ENCODE measurements around the gene LRRC75A.

Gene LRRC75A

DNA sequence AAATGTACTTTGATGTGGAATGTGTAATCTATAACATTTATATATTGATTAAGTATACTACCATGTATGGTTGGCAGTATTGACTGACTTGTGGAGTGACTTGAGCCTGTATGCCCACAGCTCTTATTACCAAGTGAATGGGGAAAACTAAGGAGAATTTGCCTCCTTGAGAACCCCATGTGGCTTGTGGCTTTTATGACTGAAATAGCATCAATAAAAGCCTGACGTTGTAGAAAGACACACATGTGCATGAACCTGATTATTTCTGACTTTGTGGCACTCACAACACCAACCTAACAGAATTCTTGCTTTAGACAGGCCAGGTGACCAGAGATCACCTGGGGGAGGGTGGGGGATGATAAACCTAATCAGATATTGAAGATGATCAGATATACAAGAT lies 2.1 kb upstream of the LRRC75A start:
- in situ Hi-C loops (cut with HindIII; ENCODE audit: low sequenced_read_pairs), result no loop called here

DNA sequence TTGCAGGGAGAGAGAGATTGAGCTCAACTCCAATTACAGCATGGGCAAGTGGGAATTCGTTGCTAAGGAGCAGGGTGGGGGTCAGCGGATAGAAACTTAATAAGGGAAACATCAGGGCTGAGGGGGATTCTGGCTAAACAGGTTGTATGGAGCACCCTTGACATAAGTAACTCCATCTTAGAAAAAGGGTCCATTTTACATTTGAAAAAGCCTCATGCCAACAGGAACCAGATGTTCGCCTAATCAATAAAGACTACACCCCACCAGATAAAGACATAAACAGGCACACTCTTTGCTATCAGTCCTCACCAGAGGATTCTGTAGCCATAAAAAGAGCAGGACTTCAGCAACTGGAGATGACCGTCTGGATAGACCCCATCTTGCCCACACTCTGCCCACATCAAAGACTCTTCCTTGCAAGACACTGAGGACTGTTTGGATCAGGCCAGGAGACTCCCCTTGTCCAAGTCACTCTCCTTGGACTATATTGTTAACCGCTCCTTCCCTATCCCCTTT lies 1.6 kb upstream of the LRRC75A start:
- in situ Hi-C loops (cut with HindIII; ENCODE audit: low sequenced_read_pairs), result no loop called here

DNA sequence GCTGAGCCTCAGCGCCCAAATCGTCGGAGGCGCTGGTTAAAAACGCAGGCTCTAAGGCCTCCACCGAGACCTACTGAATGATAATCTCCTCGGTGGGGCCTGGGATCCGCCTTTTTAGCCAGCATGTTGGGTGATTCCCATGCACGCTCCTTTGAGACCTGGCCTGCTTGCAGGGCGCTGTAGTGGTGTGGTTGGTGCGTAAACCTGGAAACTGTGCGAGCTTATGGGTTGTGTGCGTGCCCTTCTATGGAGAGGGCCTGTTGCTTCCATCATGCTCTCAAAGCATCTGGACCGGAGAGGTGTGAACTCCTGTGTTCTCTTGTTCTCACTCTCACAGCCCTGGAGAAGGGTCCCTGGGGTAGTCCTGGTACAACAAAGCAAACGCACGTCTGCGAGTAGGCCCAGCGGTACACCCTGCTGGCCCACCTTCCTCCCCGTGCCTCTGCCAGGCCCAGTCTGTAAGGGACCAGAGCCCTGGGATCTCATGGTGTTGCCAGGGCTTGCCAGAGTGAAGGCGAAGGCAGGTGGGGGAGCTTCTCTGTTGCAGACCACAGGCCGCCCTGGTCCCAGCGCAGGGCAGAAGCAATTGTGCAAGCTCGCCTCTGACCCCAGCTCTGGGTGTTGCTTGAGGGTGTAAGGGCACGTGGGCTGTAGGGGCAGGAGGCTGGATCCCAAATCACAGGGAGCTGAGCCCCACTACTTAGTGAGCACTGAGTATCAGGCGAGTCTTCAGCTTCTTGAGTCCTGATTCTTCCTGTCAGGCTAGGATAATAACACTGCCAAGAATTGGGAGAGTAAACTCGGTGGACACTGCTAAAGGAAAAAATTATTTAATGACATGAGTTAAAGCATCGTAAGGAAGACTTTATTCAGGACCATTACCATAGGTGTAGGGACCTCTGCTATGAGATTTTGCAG lies 879 bp upstream of the LRRC75A start:
- in situ Hi-C loops (cut with HindIII; ENCODE audit: low sequenced_read_pairs), result no loop called here

DNA sequence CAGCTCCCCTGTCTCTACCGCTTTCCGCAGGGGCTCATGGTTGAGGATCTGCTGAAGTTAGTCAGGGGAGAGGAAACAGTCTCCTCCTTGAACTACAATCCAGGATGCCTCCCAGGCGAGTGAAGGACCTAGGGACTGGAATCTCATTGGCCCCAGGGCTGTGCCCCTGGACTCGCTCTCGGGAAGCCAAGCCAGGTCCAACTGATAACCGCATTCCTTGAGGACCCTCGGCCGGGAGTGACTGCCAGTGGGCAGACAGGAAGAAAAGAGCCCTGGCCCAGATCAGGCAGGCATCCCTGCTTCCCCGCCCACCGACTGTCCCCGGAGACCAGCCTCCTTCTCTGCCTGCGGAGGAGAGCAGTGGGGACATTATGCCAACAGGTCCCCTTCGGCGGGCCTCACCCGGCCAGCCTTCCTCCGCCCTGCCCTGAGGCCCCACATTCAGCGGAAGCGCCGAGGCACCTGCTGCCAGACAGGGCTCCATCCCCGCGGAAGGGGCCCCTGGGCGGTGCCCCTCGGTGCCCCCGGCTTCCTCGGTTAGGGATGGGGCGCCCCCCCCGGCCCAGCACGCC lies 776 bp downstream of the LRRC75A start:
- in situ Hi-C loops (cut with HindIII; ENCODE audit: low sequenced_read_pairs), result no loop called here

DNA sequence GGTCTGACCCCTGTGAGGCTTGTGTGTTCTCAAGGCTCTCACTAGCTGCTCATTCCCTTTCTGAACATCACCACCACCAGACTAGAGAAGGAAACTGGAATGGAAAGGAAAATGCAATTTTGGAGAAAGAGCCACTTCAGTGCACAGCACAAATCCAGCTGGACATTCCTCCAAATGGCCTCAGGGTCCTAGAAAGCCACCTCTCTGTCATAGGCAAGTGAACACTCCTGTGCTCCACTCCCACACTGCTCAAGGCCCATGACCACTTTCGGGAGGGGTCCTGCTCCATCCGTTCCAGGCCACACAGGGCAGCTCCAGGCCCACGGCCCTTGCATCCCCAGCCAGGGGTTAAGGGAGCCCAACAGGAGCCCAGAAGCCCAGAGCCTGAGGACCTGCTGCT lies 2.6 kb downstream of the LRRC75A start:
- in situ Hi-C loops (cut with HindIII; ENCODE audit: low sequenced_read_pairs), result no loop called here

DNA sequence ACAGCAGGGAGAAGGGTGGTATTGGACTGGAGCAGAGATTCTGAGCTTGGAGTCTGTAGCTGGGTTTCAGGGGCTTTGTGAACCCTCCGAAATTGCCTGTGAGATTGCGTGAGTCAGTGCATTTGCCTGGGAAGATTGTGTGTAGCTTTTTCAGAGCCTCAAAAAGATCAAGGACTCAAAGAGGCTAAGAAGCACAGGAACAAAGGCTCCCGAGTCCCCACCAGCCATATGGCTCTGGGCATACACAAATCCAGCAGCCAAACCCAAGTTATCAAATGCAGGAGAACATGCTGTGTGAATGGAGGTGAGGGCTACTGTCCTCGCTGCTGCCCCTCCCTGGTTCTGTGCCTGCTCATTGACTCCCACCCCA lies 3.0 kb downstream of the LRRC75A start:
- in situ Hi-C loops (cut with HindIII; ENCODE audit: low sequenced_read_pairs), result no loop called here

DNA sequence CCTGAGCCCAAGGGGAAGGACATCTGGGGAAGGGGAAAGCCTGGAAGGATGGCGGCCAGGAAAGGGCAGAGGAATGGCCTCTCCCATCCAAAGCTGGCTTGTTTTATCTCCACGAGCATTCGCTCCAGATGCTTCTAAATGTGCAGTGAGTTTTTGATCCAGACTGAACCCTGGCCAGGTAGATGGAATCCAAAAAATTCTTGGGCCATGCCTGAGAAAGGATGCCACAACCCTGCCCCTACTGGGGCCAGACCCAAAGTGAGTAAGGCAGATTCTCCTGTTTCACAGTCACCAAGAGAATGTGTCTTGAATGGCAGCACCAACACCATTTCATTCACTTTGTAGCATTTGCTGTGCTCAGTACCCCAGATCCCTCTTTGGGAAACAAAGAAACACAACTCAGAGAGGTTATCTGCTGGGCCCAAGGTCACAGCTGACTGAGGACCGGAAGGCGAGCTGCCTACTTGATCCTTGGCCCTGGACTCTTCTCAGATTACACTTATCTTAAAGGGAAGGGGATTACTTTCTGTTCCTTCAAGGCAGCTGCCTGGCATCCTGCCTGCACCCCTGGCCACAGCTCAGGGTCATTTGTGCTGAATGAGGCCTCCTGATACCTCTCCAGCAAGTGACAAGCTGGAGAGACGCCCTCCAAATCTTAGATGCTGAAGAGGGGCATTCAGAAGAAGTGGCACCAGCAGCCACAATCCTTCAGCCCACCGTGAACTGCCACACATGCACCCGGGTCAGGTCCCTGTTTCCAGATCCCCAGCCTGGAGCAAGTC lies 3.6 kb downstream of the LRRC75A start:
- in situ Hi-C loops (cut with HindIII; ENCODE audit: low sequenced_read_pairs), result no loop called here

DNA sequence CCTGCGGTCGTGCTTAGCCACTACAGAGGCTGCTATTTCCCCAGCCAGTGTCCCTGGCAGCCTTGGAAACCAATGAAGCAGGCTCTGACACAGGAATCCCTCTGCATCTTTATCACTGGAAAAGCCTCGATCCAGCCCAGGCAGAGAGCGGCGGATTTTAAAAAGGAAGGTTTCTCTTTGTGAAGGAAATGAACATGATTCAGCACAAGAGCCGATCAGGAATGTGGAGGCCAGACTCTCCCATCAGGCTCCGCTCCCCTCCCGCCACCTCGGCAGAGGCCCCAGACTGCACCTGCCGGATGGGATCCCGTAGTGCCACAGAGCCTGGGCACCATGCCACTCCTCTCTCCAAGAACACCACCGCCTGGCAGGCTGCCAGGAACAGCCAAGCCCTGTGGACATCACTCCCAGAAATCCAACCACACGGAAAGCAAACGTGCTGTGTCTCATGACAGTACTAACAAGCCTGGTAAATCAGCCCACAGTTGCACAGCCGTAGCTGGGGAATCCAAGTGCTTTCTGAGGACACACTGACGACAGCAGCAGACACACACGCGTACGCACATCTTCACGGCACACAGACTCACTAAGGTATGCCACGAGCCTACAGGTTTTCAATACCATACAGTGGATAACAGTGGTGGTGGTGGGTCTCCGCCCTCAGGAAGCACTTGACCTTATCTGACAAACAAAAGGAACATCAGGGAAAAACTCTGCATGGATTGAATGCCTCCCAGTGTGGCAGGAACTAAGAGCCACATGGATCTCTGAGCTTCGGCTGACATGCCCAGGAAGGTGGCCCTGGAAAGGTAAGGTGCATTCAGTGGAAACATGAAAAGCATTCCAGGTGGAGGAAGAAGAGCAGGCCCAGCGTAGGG lies 5.4 kb downstream of the LRRC75A start:
- in situ Hi-C loops (cut with HindIII; ENCODE audit: low sequenced_read_pairs), result no loop called here

DNA sequence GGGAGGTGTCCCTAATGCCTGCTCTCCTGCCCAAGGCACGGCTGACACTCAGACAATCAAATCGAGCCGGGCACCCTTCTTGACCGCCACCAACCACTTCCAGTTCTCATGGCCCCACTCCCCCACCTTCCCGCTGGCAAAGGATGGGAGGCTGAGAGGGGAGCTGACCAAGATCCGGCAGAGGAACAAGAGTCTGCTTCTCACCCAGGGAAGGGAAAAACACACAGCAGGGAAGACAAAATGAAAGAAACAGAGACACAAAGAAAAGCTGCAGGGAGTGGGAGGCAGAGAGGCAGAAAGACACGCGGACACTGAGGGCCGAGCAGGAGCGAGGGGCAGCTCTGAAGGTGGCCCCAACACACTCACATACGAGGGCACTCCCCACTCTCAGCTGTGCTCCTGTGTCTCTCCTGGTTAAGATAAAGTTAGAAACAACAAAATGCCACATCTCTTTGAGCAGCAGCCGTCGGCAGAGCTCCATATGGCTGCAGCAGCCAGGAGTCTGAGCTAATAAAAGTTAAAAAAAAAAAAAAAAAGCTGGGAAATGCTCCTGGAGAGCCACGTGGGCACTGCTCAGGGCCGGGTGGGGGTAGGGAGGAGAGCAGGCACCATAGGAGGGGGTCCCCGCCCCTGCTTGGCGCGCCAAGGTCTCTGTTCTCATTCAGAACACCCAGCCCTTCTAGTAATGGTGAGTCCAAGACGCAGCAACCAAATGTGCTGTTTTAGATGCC lies 7.4 kb downstream of the LRRC75A start:
- in situ Hi-C loops (cut with HindIII; ENCODE audit: low sequenced_read_pairs), result no loop called here

DNA sequence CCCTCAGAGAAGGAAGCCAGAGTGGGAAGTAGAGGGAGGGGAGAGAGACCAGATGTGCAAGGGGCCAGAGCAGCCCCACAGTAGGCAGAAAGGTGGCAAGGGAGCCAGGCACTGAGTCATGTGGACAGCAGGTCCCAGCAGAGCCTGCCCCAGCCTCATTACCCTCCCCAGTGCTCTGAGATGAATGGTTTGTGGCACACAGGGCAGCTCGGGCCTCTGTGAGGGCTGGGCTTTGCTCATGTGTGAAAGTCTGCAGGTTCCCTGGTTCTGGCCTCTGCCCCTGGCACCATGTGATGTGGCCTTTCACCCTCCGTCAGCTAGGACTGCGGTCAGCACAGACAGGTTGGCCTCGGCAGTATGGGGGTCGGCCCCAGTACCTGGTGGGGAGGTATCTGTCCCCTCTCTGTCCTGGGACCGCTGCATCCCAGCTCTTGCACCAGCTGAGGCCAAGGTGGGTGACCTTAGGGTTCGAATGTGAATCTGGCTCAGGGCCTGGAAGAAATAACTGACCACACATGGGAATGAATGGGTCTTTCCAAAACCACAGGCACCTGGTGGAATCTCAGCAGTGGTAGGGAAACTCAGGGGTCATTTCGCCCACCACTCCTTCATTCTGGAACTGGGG lies 8.9 kb downstream of the LRRC75A start:
- in situ Hi-C loops (cut with HindIII; ENCODE audit: low sequenced_read_pairs), result no loop called here

DNA sequence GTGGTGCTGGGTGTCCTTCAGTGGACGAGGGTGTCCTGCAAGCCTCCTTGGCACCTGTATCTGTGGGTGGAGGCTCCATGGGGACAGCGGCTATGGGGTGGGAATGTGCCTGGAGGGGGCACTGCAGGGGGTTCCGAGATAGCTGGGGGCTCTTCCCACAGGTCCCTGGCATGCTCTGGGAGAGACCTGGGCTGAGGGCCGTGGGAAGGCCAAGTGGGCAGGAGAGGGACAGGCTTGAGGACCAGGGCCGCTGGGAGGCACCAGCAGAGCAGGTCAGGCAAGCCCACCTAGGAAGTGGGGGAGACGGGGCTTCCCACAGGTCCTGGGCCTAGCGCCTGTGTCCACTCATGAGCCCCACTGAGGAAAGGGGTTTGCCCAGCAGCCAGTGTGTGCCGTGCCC lies 9.7 kb downstream of the LRRC75A start:
- in situ Hi-C loops (cut with HindIII; ENCODE audit: low sequenced_read_pairs), result no loop called here

DNA sequence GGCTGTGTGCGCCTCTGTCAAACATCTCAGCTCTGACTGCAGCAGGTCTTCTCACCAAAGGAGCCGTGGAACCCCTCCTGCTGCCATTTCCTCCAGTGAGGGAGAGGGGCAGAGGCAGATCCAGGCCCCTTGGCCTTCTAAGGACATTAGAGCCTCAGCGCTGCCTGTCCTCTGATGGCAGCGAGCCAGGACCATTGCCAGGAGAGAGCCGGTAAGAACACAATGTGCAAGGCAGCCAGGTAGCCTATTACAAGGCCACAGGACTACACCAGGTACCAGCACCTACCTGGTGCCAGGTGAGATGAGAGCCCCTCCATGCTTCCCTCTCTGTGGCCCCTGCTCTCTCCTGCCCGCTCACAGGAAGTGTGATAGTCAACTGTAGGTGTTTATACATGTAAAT lies 11.0 kb downstream of the LRRC75A start:
- in situ Hi-C loops (cut with HindIII; ENCODE audit: low sequenced_read_pairs), result no loop called here

DNA sequence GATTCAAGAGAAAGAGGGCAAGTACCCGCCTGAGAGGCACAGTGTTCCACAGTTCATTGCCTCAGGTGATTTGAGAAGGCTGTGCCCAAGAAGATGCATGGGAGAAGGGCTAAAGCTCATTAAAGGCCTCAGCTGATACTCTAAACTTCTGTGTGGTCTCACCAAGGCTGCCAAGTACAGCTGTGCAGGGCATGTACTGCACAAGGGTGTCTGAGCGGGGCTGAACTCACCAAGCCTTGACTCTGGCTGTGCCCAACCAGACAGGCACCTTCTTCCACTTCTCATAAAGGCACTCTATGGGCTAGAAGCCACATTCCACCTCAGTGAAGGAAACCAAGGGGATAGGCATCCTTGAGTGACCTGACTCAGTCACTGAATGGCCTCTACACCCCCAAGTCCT lies 12.7 kb downstream of the LRRC75A start:
- in situ Hi-C loops (cut with HindIII; ENCODE audit: low sequenced_read_pairs), result no loop called here

DNA sequence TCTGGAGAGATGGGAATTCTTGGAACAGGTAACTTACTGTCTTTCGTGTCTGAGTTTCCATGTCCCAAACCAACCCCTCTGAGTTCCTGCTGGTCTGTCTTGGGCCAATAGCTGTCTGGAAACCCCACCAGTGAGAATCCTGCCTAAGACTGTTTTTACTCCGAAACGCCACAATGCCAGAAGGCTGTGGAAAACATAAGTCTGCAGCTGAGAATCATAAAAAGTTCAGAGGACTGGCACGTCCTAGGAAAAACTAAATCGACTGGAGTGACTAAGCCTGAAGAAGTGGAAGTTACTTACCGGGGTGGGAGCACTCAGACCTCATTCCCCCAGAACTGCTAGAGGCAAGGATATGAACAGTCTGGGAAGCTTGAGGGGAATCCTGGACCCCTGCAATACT lies 13.3 kb downstream of the LRRC75A start:
- in situ Hi-C loops (cut with HindIII; ENCODE audit: low sequenced_read_pairs), result no loop called here

DNA sequence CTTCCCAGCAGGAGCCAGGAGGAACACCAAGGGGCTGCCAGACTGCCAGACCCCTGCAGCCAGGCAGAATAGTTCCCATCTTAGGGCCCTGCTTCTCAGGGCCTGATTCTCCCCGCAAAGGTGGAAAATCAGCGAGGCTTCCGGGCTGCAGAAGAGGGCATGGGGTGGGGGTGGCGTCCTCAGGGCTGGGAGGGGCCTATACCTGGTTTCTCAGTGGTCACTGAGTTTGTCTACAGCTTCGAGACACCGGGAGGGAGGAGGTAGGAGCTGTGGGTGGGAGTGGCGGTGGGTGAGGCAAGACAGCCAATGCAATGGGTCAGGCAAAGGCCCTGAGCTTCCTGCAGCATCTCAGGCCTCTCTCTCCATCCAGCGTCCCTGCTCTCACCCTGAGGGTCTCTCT lies 14.3 kb downstream of the LRRC75A start:
- in situ Hi-C loops (cut with HindIII; ENCODE audit: low sequenced_read_pairs), result no loop called here

DNA sequence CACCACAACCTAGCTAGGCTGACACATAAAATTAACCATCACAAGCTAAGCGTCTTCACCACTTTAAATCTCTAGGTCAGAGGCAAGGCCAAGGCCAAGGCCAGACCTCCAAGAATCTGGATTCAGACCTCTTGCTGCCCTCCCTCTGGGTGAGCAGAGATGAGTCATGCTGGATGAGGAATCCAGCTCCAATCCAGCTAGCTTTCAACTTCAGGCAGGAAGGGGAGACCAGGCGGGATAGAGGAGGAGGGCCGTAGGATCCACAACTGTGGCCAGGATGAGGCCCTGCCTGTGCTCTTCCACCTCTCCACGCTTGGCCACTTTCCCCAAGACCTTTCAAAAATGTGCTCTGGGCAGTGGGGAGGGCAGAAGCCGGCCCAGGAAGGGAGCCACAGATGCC lies 14.7 kb downstream of the LRRC75A start:
- in situ Hi-C loops (cut with HindIII; ENCODE audit: low sequenced_read_pairs), result no loop called here

DNA sequence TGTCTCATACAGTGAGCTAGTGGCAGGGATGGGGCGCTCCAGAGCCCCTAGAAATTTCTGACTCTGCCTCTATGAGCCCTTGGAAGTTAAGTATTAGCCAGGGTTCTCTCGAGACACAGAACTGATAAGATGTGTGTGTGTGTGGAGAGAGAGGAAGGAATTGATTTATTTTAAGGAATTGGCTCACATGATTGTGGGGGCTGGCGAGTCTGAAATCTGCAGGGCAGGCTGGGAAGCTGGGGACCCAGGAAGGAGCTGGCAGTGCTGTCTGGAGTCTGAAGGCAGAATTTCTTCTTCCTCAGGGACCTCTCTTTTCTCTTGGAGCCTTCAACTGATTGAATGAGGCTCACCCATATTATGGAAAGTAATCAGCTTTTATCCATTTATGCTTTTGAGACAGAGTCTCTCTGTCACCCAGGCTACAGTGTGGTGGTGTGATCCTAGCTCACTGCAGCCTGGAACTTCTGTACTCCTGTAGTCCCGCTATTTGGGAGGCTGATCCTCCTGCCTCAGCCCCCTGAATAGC lies 16.8 kb downstream of the LRRC75A start:
- in situ Hi-C loops (cut with HindIII; ENCODE audit: low sequenced_read_pairs), result no loop called here

DNA sequence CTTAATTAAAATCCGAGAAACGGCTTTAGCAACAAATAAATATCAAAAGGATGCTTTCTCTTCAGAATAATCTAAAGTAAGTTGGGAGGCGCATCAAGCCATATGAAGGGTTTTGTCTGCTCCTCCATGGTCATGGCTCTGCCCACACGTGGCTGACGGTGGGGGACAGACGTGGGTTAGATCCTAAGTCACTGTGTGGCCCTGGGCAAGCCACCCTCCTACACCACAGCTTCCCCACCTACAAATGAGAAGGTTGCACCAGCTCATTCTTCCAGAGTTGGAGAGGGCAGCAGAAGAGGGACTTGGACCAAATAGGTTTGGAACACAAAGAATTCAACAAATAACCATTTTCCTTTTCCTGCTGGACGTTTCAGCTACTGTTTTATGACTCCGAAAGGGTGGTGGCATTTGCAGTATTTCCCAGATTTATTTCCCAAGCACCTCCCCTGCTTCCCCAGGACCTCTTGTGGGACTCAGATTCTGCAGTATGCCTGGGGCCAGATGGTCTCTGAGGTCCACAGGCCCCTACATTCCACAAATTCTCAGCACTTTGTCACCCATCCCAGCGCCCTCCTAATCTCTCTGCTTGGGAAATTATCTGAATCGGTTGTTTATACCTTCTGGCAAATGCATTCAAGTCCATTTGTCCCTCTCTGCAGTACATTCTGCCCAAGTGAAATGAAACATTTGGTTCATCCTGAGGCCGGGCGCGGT lies 17.8 kb downstream of the LRRC75A start:
- in situ Hi-C loops (cut with HindIII; ENCODE audit: low sequenced_read_pairs), result no loop called here
